Measurements from ENCODE around the gene SIRT5.

Gene SIRT5

DNA sequence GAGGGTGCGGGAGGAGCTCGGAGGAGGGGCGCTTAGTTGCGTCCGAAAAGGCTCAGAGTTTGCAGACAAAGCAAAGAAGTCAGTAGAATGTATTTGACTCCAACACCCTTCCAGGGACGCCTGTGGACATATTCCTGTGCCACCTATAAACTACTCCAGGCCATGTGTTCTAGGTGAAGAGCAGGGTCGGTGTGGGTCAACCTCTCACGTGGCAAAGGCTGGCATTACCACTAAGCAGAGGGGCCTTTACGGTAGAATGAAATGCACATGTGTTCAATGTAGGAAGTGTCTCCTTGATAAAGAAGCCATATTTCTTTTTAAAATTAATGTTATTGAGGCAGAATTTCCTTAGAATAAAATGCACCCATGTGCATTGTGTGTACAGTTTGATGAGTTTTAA lies 15.4 kb downstream of the SIRT5 start:
- no peak for DNase-seq (ENCODE audit: low read depth)

- no peak for DNase-seq (ENCODE audit: low read depth)
Measured at GRCh38 chr6:13590574-13591153, 16.3 kb downstream of the SIRT5 start.

DNA sequence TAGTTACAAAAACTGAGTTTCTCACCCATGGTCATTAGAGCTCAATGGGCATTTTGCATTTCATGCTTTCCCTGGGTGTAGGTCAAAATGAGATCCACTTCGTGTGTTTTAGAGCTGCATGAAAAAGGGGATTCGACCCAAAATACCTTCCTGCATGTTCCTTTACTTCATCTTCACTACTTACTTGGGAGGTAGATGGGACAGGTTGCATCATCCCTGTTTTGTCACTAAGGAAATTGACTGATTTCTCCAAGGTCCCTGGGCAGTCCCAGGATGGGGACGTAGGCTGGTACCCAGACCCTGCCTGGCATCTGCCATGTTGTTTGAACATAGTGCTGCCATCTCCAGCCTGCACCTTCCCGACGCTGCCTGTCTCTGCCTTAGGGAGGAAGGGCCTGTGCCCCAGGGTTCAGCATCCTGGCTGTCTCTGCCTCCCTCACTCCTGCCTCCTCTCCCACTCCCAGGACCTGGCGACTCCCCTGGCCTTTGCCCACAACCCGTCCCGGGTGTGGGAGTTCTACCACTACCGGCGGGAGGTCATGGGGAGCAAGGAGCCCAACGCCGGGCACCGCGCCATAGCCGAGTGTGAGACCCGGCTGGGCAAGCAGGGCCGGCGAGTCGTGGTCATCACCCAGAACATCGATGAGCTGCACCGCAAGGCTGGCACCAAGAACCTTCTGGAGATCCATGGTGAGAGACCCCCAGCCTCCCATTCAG lies 17.0 kb downstream of the SIRT5 start:
- no peak for DNase-seq (ENCODE audit: low read depth)

DNA sequence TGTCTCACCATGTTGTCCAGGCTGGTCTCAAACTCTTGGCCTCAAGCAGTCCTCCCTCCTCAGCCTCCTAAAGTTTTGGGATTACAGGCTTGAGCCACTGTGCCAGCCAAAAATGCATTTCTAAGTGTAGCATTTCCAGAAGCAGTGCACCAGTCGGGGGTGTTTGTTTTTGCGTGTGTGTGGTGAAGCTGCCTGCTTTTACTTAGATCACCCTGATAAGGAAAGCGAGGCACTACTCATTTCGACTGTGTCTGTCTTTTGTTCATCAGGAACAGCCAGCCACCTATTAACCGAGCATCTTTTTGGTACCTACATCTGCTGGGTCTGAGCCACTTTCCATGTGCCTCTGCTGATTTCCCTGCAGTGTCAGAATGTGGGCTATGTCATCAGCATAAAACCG lies 18.7 kb downstream of the SIRT5 start:
- DNase-seq (ENCODE audit: low read depth): no peak

DNA sequence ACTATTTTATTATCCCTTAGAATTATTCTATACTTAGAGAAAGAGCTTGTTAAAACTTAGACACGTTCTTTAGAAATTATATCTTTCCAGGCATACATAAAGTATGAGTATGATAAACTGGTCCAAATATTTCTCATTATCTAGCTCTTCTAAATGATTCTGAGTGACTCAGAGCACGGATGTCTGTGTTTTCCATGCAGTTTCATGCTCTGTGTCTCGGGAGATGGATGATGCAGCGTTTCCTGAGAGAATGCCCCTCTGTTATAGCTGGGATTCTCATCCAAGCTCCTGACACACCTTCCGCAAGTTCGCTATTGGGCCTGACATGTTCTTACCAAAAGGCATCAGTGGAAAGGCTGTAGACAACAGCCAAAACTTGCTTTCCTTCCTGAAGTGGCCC lies 19.3 kb downstream of the SIRT5 start:
- DNase-seq (ENCODE audit: low read depth): no peak

- no peak for DNase-seq (ENCODE audit: low read depth)
Measured at GRCh38 chr6:13597073-13597472, 22.7 kb downstream of the SIRT5 start.

DNA sequence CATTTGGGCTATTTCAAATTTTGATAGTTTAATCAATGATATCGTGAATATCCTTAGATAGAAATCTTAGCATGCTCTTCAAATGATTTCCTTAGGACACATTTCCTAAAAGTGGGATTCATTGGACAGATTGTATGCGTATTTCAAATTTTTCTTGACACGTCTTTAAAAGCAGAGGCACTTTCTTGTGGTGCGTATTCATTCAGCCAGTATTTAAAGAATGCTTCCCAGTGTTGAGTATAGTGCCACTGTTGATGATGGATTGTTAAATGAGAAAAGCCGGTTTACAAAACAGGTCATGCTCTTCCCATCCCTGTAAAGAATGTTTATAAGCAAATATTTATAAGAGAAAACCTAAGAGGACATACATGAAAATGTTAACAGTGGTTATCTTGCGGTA lies 25.6 kb downstream of the SIRT5 start:
- no peak for DNase-seq (ENCODE audit: low read depth)

- no peak for DNase-seq (ENCODE audit: low read depth)
Measured at GRCh38 chr6:13604135-13604534, 29.7 kb downstream of the SIRT5 start.

DNA sequence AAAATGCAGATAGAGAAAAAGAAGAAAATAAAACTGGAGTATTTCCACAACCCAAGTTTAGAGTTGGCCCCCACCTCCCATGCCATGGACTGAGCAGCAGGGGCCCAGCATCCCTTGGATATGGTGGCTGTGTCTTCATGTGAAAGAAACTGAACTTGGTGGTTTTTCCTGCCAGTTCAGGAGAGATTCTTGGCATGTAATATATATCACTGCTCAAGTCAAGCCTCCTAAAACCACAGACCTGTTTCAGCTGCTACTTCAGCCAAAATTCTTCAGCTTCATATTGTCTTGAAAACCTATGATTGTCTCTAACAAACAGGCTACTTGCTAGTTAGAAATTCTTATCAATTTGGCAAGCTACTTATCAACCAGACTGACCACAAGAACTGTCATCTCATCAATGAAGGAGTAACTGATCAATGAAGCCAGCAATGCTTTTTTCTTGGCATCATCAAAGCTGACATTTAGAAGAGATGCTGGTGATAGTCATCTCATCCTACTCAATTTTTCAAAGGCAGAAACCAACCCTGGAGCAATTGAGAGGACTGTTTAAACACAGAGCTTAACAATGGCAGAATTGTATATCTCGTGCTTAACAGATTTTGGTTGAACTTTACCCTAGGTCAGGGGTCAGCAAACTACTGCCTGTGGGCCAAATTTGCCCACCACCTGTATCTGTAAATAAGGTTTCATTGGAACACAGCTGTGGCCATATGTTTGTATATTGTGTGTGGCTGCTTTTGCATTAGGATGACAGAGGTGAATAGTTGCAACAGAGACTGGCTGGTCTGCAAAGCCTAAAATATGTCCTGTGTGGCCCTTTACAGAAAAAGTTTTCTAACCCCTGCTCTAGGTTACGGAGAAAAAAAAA lies 30.4 kb downstream of the SIRT5 start:
- DNase-seq (ENCODE audit: low read depth): no peak

DNA sequence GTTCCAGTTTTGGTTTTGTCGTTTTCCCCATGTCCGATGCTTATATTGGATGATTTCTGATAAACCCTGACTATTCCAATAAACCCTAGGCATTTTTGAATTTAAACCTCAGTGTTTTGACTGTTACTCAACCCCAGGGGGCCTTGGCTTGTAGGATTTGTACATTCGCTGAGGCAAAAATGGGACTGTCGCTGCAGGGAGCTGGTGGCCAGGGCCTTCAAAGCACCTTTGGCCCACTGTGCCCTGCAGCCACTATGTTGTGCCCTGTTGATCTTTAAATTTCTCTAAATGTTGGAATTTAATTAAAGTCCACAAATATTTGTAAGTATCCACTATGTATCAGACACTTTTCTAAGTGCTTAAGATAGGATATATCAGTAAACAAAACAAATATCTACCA lies 31.2 kb downstream of the SIRT5 start:
- no peak for DNase-seq (ENCODE audit: low read depth)

- DNase-seq (ENCODE audit: low read depth): no peak
Measured at GRCh38 chr6:13611715-13612114, 37.3 kb downstream of the SIRT5 start.

DNA sequence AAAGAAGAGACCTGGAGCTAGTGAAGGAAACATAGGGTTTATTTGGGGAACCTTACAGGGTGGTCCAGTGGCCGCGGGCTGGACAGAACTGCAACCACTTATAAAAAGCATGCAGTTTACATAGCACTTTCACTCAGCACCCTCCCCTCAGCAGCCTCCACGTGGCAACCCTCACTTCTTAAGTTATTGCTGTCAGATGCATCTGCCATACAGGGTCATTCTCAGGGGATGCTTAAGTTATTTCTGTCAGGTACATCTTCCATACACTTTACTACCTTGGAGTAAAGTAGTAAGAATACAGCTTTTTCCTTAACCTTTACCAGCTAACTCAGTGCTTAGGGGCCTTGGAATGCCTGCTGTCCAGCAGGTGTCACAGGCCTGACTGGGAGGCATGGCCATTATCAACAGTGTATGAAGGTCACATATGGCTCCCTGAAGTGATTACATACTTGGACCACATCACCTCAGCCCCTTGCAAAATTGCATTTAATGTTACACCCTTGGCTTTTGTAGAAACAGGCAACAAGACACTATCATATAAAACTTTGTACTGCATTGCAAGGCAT lies 38.7 kb downstream of the SIRT5 start:
- DNase-seq (ENCODE audit: low read depth): no peak

GRCh38 chr6:13614126-13614925 lies 39.9 kb downstream of the SIRT5 start:
- peak; percentile 7 for DNase-seq (ENCODE audit: low read depth)

DNA sequence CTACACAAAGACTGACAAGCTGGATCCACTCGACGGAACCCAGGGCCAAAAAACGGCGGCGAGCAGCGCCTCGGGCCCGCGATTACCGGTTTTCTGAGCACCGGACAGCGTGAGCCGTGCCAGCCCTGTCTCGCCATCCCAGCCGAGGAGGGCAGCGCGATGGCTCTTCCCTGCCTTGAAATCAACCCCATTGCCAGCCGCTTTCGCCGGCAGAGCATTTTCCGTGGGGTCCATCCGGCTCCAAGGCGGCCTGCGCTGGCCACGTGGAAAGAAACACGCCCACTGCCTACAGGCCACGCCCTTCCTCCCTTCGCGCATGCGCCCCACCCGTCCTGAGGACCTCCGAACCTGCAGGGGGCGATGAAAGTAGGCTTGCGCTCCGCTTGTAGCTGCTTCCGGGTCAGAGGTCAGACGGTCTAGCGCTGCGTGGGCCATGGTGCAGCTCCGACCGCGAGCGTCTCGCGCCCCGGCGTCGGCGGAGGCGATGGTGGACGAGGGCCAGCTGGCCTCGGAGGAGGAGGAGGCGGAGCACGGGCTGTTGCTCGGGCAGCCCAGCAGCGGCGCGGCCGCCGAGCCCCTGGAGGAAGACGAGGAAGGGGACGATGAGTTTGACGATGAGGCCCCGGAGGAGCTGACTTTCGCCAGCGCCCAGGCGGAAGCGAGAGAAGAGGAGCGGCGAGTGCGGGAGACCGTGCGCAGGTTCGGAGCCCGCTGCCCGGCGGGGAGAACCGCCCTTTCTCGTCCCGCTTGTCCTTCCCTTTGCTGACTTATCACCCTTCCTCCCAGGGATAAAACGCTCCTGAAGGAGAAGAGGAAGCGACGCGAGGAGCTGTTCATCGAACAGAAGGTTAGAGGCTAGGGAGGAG lies 40.8 kb downstream of the SIRT5 start, which contains the start of gene NOL7:
NOL7 (plus strand) TSS at position 410 of the 866 bp plus-strand sequence; CDS start at position 434, 24 bp downstream.
- DNase-seq (ENCODE audit: low read depth): peak; percentile 97

DNA sequence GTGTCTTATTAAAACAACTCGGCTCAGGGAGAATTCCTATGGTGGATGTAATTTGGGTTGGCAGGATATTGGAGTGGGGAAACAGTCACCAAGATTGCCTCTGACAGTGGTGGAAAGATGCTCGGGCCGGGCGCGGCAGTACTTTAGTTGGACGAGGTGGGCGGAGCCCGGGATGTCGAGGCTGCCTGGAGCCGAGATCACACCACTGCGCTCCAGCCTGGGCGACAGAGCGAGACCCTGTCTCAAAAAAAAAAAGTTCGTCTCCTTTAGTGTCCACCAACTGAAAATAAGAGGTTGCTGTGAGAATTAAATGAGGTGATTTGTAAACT lies 41.4 kb downstream of the SIRT5 start:
- peak; percentile 34 for DNase-seq (ENCODE audit: low read depth)

DNA sequence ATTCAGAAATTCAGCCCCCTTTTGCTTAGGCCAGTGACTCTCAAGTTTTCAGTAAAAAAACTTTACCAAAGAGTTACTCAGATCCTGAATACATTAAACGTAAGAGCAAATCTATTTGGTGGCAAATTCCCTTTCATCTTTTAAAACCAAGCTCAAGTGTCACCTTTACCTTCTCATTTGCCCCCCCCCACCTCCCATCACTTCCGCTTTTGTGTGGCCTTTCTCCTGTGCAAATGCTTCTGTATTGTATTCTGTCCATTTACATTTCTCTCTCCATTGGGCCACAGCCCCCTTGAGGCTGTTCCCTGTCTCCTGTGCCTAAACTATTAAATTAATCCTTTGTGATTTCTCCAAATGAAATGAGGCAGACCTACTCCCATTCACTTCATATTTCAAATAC lies 42.7 kb downstream of the SIRT5 start:
- no peak for DNase-seq (ENCODE audit: low read depth)

DNA sequence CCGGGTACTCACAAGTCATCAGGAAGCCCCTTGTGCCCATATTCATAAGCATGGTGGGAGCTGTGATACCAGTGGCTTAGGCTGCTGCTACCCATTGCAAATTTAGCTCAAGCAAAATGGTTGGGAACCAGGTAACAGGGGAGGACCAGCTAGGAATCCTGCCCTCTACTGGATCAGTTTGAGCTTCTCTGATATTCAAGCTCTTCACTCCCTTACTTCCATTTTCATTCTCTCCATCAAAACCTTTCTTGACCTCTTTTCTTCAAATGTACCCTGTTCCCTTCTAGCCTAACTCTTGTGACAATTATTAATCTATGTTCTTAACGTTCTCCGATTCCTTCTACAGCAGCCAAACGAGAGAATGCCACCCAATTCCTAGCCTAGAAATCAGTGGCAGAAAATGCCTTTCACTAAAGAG lies 50.5 kb downstream of the SIRT5 start:
- no peak for DNase-seq (ENCODE audit: low read depth)

GRCh38 chr6:13629459-13630116 lies 55.2 kb downstream of the SIRT5 start:
- DNase-seq (ENCODE audit: low read depth): no peak

GRCh38 chr6:13630499-13630898 lies 56.1 kb downstream of the SIRT5 start:
- DNase-seq (ENCODE audit: low read depth): no peak

DNA sequence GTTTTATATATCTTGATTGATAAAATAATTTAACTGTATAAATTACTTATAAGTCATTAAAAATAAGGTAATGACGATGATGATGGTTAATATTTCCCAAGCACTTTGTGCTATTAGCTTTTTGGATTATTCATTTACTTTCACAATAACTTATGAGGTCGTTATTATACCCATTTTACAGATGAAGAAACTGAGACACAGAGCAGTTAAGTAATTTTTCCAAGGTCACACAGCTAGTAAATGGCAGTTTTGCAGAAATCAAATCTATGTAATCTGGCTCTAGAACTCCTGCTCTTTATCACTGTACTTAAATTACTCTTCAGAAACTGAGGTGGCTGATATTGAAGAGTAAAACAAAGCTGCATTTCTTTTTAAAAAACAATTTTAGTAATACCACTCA lies 58.9 kb downstream of the SIRT5 start:
- no peak for DNase-seq (ENCODE audit: low read depth)

Measured in stimulated activated CD8-positive, alpha-beta memory T cell treated with anti-CD3 and anti-CD28 coated beads, Interleukin-4, amount 100 ng/mL, for 24 hours (primary cell).